Left hindlimb (tissue), 1 donor: Measurements from ENCODE around the gene KCNT1.
"Not testable (repeated sequence)": the region's sequence is repeated elsewhere in the genome, so short reads cannot be mapped to it uniquely, and the experiment has no call there.

Experiments used
- DNase-seq: peaks from one replicate; pipeline ENCODE4 v3.0.0-alpha.2; 2018

KCNT1 gene

DNA sequence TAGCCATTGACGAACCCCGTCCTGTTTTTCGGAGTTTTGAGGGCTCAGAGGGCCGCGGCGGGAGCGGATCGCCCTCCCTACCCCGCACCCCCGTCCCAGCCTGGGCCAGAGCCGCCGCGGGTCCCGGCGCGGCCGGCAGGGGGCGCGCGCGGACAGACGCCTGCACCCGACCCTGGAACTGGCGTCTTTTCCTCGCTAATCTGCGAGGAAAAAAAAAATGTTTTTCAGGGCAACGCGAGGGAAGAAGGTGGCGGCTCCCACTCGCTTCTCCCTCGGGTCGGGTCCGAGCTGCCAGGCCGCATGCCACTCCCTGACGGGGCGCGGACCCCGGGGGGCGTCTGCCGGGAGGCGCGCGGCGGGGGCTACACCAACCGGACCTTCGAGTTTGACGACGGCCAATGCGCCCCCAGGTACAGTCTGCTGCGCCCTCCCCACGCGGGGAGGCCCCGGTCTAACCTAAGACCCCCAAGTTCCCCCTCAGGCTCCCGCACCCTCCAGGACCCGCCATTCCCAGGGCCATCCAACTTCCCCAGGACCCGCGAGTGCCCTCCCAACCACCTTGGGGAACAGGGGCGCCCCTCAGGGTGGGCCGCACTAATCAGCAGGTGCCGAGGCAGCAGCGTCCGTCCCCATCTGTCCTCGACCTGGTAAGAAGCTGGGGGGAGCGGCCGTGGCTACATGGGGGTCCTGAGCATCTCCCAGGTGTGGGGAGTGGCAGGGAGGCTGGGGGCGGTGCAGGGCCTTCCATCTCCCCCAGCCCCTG, at the start of gene KCNT1:
Gene KCNT1 (plus strand): TSS at position 227 of the 763 bp plus-strand sequence. CDS start 74 bp downstream, at position 301.
- peak; percentile 67 for DNase-seq

DNA sequence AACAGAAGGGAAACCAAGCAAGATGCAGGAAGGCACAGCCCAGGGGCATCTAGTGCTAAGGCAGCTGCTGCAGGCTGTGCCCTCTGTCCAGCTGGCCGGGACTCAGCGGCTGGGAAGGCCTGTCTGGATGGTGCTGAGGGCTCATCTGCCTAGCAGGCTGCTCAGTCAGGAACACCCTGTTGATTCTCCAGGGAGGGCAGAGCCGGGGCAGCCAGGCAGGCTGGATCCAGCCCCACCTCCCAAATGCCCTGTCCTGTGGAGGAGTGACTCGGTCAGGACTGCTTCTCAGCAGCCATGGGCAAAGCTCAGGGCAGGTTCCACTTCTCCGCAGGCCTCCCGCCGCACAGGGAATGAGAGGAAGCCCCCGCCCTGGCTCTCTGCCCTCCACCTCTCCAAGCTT, 46.7 kb upstream of the KCNT1 start:
- no peak for DNase-seq

DNA sequence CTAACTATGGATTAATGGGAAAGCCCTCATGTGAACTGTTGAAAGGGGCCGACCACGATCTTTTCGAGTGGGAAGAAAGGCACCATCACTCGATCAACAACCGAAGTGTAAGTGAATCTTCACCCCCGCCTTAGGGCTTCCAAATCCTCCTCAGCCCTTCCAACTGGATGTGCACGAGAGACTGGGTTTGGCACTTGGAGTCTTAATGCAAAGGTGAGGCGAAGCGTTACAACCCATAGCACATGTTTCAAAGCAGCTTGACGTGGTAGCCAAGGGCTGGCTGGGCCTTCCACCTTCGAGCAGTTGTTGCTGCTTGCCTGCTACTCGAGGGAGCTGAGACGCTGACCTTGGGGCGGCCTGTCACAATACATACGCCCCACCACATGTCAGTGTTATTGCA, 44.6 kb upstream of the KCNT1 start:
- no peak for DNase-seq

DNA sequence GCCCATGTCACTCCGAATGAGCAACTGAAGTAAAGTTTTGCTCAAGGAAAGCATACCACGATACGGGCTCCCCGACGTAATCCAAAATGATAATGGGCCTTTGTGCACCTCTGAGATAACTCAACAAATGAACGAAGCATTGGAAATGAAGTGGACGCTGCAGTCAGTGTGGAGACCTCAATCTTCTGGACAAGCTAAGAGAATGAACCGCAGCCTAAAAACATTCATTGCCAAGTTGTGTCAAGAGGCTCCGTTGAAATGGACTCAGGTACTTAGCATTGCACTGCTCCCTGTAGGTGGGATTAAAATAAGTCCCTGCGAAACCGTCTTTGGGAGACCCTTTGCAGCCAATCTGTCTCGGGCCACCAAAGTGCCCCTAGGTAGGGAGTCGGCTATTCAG, 42.7 kb upstream of the KCNT1 start:
- no peak for DNase-seq

DNA sequence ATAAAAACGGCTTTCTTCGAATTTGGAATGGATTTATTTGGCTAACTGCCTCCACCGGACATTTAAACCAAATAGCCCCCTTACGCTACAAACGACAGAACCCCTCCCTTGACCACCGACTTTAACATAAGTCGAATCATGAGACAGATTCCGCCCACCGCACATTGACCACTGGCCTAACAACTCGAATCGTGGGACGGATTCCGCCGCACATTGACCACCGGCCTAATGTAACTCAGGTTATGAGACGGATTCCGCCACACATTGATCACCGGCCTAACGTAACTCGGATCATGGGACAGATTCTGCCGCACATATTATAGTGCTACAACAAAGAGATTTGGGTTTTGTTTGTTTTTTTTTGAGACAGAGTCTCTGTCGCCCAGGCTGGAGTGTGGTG, 41.6 kb upstream of the KCNT1 start:
- DNase-seq: no peak

DNA sequence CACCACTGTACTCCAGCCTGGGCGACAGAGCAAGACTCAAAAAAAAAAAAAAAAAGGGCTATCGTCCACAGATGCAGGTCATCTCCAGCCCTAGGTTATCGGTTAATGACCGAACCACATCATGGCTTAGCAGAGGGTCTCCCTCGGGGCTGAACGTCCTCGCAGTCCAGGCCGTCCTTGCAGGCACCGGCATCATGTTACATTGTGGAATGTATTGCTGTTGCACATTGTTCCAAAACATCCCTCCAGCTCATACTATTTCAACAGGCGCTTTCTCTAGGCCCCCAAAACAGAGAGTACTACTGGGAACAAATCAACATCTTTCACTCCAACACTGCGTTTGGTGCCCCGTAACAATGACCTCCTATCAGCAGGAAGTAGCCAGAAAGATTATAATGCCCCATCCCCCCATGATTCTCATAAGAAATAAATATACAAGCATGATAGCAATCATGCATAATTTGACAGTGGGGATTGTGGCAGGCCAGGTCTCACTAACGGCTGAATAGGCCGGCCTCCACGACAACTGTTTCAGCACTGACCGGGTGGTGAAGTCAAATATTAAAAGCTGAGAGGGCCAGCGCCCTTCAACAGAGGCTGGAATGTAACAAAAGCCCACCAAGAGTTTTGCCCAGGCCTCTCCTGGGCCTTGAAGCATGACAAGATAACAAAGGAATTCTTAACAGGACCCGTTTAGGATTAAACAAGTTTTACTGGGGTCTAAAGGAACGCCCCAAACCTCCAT, 40.0 kb upstream of the KCNT1 start:
- no peak for DNase-seq

DNA sequence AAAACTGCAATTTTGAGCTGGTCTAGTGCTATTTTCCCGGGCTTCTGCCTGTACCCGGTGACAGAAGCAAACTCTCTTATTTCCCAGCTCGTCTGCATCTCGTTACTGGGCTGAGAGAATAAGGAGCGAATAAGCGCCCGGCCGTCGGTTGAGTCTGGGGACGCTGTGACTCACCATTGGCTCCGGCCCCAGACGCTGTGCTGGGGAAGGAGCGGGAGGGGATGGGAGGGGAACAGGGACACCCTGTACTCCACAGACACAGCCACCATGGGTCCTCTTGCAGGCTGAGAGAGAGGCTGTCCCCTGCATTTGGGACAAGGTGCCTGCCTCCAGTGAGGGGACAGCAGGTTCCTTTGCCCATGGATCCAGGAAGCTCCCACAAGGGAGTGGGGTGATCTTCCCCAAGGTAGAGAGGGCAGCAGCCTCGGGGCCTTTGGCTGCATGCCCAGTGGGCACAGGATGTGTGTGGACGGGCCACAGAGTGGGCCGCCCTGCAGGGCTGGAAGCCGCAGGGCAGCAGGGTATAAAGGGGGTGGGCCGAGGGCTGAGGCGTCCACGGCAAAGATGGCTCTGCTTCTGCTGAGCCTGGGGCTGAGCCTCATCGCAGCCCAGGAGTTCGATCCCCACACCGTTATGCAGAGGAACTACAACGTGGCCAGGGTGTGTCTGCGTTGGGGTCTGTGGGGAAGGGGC, 39.1 kb upstream of the KCNT1 start, which contains the start of gene LCN9:
Gene LCN9 (plus strand): TSS at position 552 of the 693 bp plus-strand sequence. CDS start 13 bp downstream, at position 565.
- peak; percentile 61 for DNase-seq

DNA sequence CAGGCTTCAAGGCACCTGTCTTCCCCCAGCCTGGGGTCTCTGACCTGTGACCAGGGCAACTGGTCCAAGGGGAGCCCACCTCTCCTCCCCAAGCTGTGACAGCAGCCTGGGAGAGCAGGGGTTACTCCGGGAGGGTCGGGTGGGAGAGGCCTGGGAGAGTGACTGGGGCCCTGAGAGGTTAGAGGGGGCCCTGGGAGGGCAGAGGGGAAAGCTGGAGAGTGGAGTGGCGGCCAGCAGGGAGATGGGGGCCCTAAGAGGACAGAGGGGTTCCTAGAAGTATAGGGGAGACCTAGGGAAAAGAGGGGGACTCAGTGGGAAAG, 38.6 kb upstream of the KCNT1 start:
- DNase-seq: no peak

DNA sequence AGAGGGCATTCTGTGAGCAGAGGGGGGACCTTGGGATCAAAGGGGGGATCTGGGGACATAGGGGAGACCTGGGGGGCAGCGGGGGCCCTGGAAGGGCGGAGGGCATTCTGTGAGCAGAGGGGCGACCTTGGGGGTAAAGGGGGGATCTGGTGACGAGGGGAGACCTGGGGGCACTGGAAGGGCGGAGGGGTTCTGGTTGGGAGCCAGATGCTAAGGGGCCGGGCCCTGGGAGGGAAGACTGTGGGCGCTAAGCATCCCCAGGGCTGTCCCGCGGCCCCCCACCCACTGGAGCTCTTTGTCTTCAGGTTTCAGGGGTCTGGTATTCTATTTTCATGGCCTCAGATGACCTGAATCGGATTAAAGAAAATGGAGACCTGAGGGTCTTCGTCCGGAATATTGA, 38.1 kb upstream of the KCNT1 start:
- no peak for DNase-seq

DNA sequence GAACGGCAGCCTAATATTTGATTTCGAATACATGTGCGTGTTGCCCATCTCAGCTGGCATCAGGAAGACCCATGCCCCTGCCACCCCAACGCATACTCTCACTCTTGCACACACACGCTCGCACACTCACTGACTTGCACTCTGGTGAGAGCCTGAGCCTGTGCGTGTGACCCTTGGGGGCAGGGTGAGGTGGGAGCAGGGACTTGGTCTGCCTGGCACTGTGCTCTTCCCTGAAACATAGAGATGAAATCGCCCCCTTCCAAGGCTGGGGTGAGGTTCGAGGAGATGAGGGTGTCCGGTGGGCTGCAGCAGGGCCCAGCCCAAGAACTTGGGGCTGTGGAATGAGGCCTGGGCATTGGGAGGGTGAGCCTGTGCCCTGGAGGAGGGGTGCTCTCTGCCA, 37.7 kb upstream of the KCNT1 start:
- no peak for DNase-seq

DNA sequence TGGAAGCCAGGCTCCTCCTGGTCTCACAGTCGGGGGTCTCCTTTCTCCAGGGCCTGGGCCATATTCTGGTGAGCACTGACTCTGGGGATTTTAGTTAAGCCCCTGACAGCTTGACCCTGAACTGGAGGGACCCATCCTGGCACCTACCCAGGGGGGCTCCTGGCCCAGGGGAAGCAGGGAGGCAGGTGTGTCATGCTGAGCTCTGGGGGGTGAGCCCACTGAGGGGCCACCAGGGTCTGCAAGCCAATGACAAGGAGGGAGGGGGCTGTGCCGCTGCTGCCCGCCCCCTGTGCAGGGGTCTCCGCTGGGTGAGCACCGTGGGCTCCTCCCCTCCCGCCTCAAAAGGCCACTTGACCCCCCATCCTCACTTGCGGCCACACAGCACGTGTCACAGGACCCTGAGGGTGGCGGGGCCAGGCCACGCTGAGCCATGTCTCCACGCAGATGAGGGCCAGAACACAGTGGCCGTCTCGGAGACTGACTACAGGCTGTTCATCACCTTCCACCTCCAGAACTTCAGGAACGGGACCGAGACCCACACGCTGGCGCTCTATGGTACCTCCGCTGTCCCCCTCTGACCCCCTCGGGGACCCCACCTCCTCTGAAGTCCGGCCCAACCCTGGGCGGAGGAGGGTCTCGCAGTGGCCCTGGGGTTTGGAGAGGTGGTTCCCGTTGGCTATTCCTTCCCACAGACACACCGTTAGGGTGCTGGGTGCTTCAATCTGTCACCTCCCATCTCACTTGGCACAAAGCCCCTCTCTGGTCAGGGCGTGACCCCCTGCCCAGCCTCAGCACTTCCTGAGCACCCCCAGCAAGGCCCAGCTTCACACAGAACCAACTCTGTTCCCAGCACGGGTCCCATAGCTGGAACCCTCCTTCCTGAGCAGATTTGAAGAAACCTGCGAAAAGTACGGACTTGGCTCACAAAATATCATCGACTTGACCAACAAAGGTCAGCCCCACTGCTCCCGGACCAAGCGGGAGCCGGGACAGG, 36.9 kb upstream of the KCNT1 start:
- DNase-seq: no peak

DNA sequence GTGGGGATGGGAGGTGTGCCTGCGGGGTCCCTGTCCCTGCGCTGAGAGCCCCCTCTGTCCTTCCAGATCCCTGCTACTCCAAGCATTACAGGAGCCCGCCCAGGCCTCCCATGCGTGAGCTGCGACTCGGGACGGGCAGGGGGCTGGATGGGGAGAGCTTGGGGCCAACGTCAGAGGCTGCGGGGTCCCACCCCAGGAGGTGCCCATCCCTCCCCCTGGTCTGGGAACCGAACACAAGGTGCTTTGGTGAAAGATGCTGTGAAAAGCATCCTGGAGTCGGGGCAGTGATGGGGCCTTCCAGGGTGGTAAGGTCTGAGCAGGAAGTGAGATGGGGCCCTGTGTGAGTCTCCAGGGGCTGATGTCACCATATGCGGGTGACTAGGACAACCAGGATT, 36.2 kb upstream of the KCNT1 start:
- no peak for DNase-seq

DNA sequence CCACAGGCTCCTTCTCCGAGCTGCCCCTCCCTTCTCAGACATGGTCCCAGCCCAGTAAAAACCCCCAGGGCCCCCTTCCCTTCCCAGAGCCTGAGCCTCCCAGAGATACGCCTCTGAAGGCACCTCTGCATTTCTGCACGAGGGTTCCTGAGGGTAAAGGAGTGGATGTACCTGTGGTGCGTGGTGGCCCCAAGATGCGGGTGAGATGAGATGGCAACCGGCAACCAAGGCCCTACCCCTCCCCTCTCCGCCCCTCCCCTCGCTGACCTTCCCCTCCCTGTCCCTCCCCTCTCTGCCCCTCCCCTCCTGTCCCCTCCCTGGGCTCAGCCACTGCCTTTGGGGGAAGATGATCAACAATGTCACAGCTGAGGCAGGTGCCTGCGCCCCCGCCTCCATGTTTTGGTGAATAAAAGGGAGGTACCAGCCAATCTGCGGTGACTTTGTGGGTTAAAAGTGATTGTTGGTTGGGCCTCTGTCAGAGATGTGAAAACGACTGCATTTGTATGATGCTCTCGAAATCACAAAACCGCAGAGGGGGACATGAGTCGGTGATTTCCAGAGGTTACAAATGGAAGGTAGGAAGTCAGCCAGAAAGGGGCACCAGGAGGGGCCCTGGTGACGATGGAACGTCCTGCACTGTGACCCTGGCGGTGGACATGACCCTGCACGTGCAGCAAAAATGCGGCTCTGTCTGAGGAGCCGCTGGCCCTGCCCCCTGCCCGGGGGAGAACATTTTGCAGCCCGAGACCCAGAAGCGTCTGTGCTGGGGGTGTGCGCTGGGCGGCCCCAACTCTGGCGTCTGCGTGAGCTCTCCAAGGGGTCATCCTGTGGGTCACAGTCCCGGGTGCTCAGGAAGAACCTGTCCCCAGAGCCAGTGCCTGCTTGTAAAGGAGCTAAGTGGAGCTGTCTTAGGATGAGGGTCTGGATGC, 35.2 kb upstream of the KCNT1 start:
- DNase-seq: no peak

DNA sequence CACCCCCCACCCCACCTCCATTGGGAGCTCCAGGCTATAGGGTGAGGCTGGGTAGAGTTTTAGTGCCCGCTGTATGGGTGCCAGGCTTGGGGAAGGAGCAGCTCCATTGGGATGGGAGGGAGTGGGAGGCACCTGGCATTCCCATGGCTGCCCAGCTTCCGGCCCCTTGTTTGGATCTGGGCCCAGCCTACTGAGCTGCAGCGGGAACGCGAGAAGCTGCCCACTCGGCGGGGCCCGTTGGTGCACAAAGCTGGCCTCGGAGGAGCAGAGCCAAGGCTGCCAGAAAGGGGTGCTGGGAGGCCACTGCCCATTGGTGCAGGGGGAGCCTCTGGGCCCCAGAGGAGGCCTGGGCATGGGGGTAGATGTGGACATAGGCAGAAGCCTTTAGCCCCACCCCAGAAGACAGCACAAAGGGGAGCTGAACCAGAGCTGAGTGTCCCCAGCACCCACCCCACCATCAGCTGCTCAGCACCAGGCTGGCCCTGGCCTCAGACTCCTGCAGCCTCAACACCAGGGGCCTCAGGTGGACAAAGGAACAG, 34.5 kb upstream of the KCNT1 start:
- no peak for DNase-seq

DNA sequence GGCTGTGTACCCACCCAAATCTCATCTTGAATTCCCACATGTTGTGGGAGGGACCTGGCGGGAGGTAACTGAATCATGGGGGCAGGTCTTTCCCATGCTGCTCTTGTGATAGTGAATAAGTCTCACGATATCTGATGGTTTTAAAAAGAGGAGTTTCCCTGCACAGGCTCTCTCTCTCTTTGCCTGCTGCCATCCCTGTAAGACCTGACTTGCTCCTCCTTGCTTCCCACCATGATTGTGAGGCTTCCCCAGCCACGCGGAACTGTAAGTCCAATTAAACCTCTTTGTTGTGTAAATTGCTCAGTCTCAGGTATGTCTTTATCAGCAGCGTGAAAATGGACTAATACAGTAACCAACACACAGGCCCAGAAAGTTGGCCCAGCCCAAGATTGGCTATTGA, 33.0 kb upstream of the KCNT1 start:
- DNase-seq: not testable (repeated sequence)

DNA sequence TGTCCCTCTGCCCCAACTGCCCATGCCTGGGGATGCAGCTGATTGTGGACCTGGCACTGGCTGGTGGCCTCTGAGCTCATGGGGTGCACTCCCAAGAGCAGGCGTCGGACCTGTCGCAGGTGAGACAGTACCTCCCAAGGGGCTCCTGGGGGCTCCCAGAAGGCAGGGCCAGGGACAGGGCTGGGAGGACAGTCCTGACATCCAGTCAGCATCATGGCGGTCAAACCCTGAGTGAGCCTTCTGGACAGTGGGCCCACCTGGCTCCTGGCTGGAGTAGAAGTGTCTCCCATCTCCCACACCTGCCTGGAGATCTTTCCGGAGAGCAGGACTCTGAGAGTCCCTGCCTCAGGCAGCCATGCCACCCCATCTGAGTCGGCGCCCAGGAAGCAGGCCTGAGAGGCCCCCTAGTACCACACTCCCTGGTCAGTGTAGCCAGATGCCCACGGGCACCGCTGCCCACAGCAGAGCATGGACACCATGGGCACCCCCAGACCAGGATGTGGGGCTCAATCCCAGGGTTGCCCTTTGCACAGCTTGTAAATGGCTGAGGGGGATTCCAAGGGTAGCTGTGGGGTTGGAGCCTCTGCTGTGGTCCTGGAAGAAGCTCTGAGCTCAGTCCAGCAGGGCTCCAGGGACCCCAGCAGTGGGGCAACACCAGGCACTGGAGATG, 32.2 kb upstream of the KCNT1 start:
- no peak for DNase-seq

DNA sequence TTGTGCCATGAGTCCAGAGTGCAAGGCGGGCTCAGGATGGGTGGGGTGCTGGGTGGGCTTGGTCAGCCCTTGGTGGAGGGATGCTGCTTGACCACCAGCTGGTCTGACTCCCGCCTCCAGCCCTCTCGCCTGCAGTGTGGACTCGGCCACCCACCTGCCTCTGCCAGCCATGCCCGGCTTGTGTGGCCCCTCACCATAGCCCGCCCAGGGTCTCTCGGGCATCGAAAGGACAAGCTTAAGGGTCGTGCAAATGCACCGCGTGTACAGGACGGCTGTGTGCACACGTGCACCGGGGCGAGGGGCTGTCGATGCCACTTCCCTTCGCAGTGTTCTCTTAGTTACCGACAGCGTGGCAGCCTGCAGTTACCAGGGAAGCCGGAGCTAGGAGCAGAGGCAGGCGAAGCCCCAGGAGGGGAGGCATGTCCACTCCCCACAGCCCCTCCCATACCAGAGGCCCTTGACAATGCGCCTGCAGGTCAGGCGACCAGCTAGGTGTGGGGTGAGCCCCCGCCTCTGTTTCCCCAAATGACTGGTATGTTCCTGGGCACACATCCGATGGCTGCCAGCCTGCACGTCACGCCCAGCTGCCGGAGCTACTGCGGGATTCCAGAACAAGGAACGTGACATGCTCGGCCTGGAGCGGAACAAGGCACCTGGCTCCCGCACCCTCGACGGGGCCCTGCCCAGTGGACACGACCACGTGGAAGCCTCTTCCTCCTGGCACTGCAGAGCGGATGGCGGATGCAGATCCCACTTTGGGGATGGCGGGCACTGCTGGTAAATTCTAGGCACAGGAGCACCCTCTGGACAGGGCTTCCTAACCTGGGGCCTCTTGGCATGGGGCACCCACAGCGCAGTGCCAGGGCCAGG, 31.0 kb upstream of the KCNT1 start:
- DNase-seq: no peak

DNA sequence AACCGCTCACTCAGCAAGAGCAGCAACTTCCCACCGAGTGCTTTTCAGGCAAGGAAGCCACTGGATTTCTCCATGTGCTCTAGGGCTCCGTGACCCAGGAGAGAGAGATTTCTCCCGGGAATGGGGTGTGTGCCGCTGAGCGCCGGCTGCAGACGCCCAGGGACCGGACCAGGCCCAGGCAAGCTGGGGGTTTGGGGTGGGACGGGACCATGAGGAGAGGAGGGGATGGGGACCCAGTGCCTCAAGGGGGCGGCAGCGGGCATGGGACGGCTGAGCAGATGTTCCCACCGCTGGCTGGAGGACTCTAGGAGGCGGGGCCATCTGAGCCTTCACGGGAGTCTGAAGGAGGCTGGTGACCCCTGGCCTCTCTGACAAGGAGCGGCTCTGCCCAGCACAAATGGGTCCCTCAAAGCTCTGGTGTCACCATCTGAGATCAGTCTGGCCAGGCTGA, 30.4 kb upstream of the KCNT1 start:
- DNase-seq: no peak

DNA sequence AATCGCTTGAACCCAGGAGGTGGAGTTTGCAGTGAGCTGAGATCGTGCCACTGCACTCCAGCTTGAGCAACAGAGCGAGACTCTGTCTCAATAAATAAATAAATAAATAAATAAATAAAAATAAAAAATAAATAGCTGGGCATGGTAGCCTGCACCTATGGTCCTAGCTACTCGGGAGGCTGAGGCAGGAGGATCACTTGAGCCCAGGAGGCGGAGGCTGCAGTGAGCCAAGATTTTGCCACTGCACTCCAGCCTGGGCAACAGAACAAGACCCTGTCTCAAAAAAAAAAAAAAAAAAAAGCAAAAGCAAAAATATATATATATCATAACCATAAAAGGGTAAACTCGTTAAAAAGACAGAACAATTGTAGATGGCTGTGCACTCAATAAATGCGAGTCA, 29.2 kb upstream of the KCNT1 start:
- not testable (repeated sequence) for DNase-seq
